Ascending aorta (tissue), 2 donors: ENCODE results near the gene PRR20G. TPM values are rescaled to one million over a fixed set of nuclear protein-coding genes. Genes with fewer than 3 reads are reported as not detected.

ENCODE experiments used
- DNase-seq, 2 donors: peaks; one replicate each; pipeline ENCODE4 v3.0.0-alpha.2; 2019; ENCODE audit warnings: low spot score in 2 of 2
- H3K27ac ChIP-seq, 2 donors: fragments of 200-600 bp; sonication (generic); one replicate each; pipeline ENCODE4 v1.5.1; 2016 to 2017; ENCODE audit warnings: mild to moderate bottlenecking in 1 of 2
- H3K27me3 ChIP-seq: fragments of 200-600 bp; sonication (generic); one replicate; pipeline ENCODE4 v1.5.1; 2017
- H3K36me3 ChIP-seq, 2 donors: fragments of 200-600 bp; sonication (generic); one replicate each; pipeline ENCODE4 v1.5.1; 2016
- H3K4me1 ChIP-seq, 2 donors: fragments of 200-600 bp; sonication (generic); one replicate each; pipeline ENCODE4 v1.5.1; 2016 to 2017; ENCODE audit warnings: mild to moderate bottlenecking in 1 of 2
- H3K4me3 ChIP-seq, 2 donors: fragments of 200-600 bp; sonication (generic); one replicate each; pipeline ENCODE4 v1.5.1; 2016 to 2017; ENCODE audit warnings: mild to moderate bottlenecking in 1 of 2
- H3K9me3 ChIP-seq, 2 donors: fragments of 200-600 bp; sonication (generic); one replicate each; pipeline ENCODE4 v1.5.1; 2016
- CTCF ChIP-seq, 3 experiments: fragments of 200-600 bp in 2 of 3; fragments of 450-650 bp in 1 of 3; sonication (generic) in 2 of 3; IDR thresholded peaks; one replicate each; pipeline ENCODE4 v1.5.1; 2016 to 2019; ENCODE audit warnings: antibody characterized with exemption in 3 of 3, mild to moderate bottlenecking in 1 of 3, moderate library complexity in 1 of 3
- intact Hi-C: fragments of 100-400 bp; cut with DNase I; formaldehyde crosslinking; loops from one replicate; pipeline ENCODE4 v1.15.1; 2023
- total RNA-seq: library from RNA; depleted of rRNA; stranded (reverse); fragments of >200 nt; gene quantifications from one replicate; pipeline ENCODE4 v1.1.0, GENCODE V29; 2016

The PRR20G gene
- total RNA-seq, 1 donor from 2014 or later = not detected

DNA sequence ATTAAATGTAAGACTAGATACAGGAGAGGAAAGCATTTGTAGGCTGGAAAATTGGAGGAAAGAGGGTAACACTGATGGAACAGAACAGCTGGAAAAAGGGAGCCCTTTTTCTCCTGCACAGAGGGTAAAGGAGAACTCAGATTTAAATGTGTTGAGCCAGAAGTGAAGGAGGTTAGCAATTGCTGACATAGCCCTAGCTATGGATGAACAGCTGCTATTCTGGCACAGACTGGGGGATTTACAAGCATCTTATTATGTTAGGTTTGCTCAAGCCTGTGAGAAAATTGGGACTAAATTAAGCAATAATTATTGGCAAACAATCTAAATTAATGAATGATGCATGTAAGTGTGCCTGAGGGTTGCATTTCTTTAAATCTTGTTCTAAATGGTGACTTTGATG lies 40.6 kb upstream of the PRR20G start:
- no peaks in the 10 kb centered on the region for H3K4me1 ChIP-seq
- no peaks in the 10 kb centered on the region for H3K36me3 ChIP-seq
- no peak overlapping the region for H3K27ac ChIP-seq
- no peak for DNase-seq
- intact Hi-C loops = no loop called here
- TF ChIP-seq CTCF (IDR thresholded peaks at IDR 0.05) = no peak
- H3K4me3 ChIP-seq = no peak overlapping the region
- H3K27me3 ChIP-seq = no peaks in the 10 kb centered on the region
- peaks cover 19 to 29% of the 10 kb centered on the region in 2 donors for H3K9me3 ChIP-seq

DNA sequence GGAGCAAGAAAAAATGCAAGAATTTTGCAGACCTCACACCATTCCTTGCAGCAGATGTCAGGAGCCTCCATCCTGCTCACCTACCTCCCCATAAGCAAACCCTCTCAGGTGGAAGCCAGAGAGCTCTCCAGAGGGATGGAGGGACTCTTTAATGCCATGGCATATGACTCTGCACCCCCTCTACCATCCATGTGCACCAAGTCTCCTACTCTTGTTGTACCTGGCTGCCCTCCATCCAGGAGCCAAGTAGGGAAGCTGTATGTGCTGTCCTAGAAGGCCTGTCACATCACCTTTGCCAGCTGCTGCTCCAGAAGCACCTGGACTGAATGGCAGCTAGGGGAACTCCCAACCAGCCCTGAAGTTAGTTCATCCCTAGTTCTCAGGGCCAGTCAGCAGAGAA lies 38.5 kb upstream of the PRR20G start:
- intact Hi-C loops = no loop called here
- no peak for TF ChIP-seq CTCF (IDR thresholded peaks at IDR 0.05)
- no peaks in the 10 kb centered on the region for H3K27me3 ChIP-seq
- peaks cover 14 to 22% of the 10 kb centered on the region in 2 donors for H3K9me3 ChIP-seq
- H3K27ac ChIP-seq = no peak overlapping the region
- no peak overlapping the region for H3K4me3 ChIP-seq
- no peaks in the 10 kb centered on the region for H3K4me1 ChIP-seq
- H3K36me3 ChIP-seq = no peaks in the 10 kb centered on the region
- no peak for DNase-seq

- H3K36me3 ChIP-seq = no peaks in the 10 kb centered on the region
- H3K27me3 ChIP-seq = no peaks in the 10 kb centered on the region
- H3K4me3 ChIP-seq = no peak overlapping the region
- no peak overlapping the region for H3K27ac ChIP-seq
- H3K4me1 ChIP-seq = no peaks in the 10 kb centered on the region
- H3K9me3 ChIP-seq = peaks cover 13 to 15% of the 10 kb centered on the region in 2 donors
- DNase-seq = no peak
- no peak for TF ChIP-seq CTCF (IDR thresholded peaks at IDR 0.05)
- intact Hi-C loops = no loop called here
These were observed 37.7 kb upstream of the PRR20G start for GRCh38 chr3:127325629-127325961.

- no peak overlapping the region for H3K27ac ChIP-seq
- H3K4me1 ChIP-seq = no peaks in the 10 kb centered on the region
- no peaks in the 10 kb centered on the region for H3K27me3 ChIP-seq
- no peak overlapping the region for H3K4me3 ChIP-seq
- TF ChIP-seq CTCF (IDR thresholded peaks at IDR 0.05) = no peak
- peaks cover 11% of the 10 kb centered on the region in 2 donors for H3K9me3 ChIP-seq
- intact Hi-C loops = no loop called here
- no peaks in the 10 kb centered on the region for H3K36me3 ChIP-seq
- no peak for DNase-seq
These were observed 37.2 kb upstream of the PRR20G start for GRCh38 chr3:127324913-127325628.

- Histone ChIP-seq H3K9me3 (peaks cover 2 to 4% of the 10 kb centered on the region in 2 donors), H3K4me1 (no peaks in the 10 kb centered on the region), H3K36me3 (no peaks in the 10 kb centered on the region), H3K27ac (no peak overlapping the region), H3K4me3 (no peak overlapping the region), H3K27me3 (no peaks in the 10 kb centered on the region)
- DNase-seq = no peak
- TF ChIP-seq CTCF (IDR thresholded peaks at IDR 0.05) = no peak
- intact Hi-C loops = no loop called here
These were observed 36.2 kb upstream of the PRR20G start for GRCh38 chr3:127324076-127324475.

DNA sequence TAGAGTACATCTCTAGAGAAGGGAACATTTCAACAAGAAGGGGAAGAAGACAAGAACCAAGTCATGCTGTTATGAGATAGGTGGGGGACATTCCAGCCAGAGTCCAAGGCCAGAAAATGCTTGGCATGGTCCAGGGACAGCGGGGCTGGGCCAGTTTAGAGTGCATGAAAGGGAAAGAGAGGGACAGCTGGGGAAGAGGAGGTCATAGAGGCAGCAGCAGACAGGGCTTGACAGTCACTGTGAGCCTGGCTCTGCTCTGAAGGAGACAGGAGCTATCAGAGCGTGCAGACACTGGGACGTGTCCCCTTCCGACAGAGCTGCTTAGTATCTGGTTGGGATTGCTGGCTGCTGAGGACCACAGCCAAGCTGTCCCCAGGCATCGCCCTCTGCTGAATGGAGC lies 35.7 kb upstream of the PRR20G start:
- intact Hi-C loops = no loop called here
- Histone ChIP-seq H3K4me3 (no peak overlapping the region), H3K27ac (no peak overlapping the region), H3K4me1 (no peaks in the 10 kb centered on the region), H3K9me3 (peaks cover 0 to 4% of the 10 kb centered on the region in 2 donors), H3K27me3 (no peaks in the 10 kb centered on the region), H3K36me3 (no peaks in the 10 kb centered on the region)
- no peak for TF ChIP-seq CTCF (IDR thresholded peaks at IDR 0.05)
- DNase-seq = no peak
